Measurements from ENCODE around the gene ASCC1. TPM values are rescaled to one million over a fixed set of nuclear protein-coding genes. Genes with fewer than 3 reads are reported as not detected.
A peak's percentile ranks its signal among the peaks of the same experiment; 100 is the strongest.
"Not testable (repeated sequence)": the region's sequence is repeated elsewhere in the genome, so short reads cannot be mapped to it uniquely, and the experiment has no call there.

The ASCC1 gene
- total RNA-seq, 2 donors from 2014 or later, result 65.5 to 87.6 TPM

- no peaks in the 10 kb centered on the region for H3K9me3 Mint-ChIP-seq
- DNase-seq (ENCODE audit: low spot score in 2 of 2) (no peak), ATAC-seq (no peak)
- H3K27ac Mint-ChIP-seq, result peak overlapping the region in 1 of 2 donors; percentile 29
- peaks cover 13 to 27% of the 10 kb centered on the region in 2 donors for H3K36me3 Mint-ChIP-seq
These were observed 83.2 kb downstream of the ASCC1 start for GRCh38 chr10:72132854-72133253.

GRCh38 chr10:72127571-72127970, 88.5 kb downstream of the ASCC1 start:
- DNase-seq (ENCODE audit: low spot score in 2 of 2) (no peak), ATAC-seq (no peak)
- peaks cover 0 to 7% of the 10 kb centered on the region in 2 donors for H3K36me3 Mint-ChIP-seq
- H3K27ac Mint-ChIP-seq, result no peak overlapping the region
- H3K9me3 Mint-ChIP-seq, result no peaks in the 10 kb centered on the region

DNA sequence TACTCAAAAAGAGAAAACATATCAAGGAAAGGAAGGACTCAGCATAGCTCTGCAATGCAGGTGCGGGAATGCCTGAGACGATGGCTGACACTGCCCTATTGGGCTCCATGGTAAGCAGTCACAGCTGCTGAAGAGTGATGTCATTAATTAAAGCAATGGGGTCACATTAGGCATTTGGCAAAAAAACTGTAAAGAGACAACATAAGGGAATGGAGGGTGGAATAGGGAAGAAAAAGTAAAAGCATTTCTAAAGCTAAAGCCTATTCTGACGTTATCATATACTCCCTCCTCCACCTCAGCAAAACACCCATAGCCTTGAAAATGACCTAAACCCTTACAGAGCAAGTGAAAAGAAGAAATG, 89.2 kb downstream of the ASCC1 start:
- no peak for DNase-seq (ENCODE audit: low spot score in 2 of 2)
- peak in 1 of 2 donors; percentile 34 for ATAC-seq
- Mint-ChIP-seq H3K9me3 (no peaks in the 10 kb centered on the region), H3K36me3 (peaks cover 0 to 7% of the 10 kb centered on the region in 2 donors), H3K27ac (peak overlapping the region in 1 of 2 donors; percentile 50)

DNA sequence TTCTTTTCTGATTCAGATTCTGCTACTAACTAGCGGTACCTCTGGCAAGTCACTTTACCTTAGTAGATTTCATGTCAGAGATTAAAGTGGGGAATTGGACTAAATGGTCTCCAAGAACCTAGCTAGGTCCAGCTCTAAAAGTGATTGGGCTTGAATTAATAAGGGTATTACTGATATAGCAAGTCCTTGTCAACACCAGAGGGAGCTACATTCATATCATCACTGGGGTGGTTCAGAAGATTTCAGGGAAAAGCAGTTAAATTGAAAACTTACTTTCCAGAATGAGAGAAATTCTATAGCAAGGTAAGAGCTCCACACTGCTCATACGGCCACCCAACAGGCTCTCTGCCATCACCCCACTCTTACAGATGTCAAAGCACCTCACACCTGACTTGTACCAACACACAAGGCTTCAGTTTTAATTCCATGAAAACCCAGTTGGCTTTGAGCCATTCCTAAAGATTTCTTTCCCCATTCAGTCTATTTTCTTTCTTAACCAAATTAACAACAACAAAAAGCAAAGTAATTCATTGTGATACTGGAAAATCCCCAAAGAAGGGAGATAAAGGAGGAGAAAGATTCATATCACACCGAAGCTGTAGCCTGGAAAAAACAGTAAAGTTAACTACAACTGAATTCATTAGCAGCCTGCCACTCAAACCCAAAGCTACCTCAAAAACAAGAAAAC, 89.7 kb downstream of the ASCC1 start:
- no peak for DNase-seq (ENCODE audit: low spot score in 2 of 2)
- peak in 1 of 2 donors; percentile 20 for ATAC-seq
- peak overlapping the region in 1 of 2 donors; percentile 50 for H3K27ac Mint-ChIP-seq
- H3K9me3 Mint-ChIP-seq, result no peaks in the 10 kb centered on the region
- peaks cover 0 to 7% of the 10 kb centered on the region in 2 donors for H3K36me3 Mint-ChIP-seq

DNA sequence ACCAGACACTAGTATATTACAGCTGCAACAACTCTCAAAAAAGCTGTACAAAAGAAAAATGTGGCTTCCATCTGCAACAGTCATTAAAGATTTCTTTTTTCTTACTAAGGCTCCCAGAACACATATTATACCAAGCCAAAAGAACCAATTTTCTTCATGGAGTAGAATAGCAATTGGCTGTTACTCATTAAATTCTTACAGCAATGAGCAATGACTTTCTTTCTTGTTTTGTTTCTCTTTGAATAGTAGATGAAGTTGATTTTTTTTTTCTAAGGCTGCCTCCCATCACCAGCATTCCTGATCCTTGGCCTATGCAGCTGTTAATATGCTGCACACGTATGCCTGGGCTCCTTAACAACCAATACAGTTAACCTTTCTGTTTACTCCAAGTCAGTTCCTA, 91.1 kb downstream of the ASCC1 start:
- DNase-seq (ENCODE audit: low spot score in 2 of 2), result no peak
- Mint-ChIP-seq H3K9me3 (no peaks in the 10 kb centered on the region), H3K36me3 (peaks cover 0 to 7% of the 10 kb centered on the region in 2 donors), H3K27ac (no peak overlapping the region)
- ATAC-seq, result peak in 1 of 2 donors; percentile 35

- no peak for ATAC-seq
- peaks cover 0 to 11% of the 10 kb centered on the region in 2 donors for H3K36me3 Mint-ChIP-seq
- no peaks in the 10 kb centered on the region for H3K9me3 Mint-ChIP-seq
- no peak for DNase-seq (ENCODE audit: low spot score in 2 of 2)
- H3K27ac Mint-ChIP-seq, result no peak overlapping the region
These were observed 91.7 kb downstream of the ASCC1 start for GRCh38 chr10:72124381-72124780.

DNA sequence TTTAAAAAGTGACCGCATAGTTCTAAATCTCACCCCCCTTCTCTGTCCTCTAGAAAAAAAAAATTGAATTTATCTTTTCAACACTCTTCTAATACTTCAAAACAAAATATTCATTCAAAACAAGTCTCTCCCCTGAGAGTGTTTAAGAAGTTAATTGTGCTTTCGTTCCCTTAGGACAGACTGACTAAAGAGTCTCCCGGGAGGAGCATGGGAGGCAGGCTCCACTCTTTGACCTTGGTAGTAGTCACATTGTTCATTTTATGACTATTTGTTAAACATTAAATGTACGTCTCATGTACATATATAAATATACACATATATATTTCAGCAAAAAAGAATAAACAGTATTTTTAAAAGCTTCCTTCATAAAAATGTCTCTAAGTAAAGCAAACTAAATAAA, 92.5 kb downstream of the ASCC1 start:
- no peak overlapping the region for H3K27ac Mint-ChIP-seq
- ATAC-seq (no peak), DNase-seq (ENCODE audit: low spot score in 2 of 2) (no peak)
- no peaks in the 10 kb centered on the region for H3K9me3 Mint-ChIP-seq
- peaks cover 0 to 13% of the 10 kb centered on the region in 2 donors for H3K36me3 Mint-ChIP-seq

DNA sequence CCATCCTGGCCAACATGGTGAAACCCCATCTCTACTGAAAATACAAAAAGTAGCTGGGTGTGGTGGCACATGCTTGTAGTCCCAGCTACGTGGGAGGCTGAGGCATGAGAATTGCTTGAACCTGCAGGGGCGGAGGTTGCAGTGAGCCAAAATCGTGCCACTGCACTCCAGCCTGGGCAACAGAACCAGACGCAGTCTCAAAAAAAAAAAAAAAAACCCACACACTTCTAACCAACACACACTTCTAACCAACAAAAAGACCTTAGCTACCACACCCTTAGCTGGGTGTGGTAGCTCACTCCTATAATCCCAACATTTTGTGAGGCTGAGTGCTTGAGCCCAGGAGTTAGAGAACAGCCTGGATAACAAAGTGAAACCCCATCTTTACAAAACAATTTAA, 93.9 kb downstream of the ASCC1 start:
- no peak overlapping the region for H3K27ac Mint-ChIP-seq

DNA sequence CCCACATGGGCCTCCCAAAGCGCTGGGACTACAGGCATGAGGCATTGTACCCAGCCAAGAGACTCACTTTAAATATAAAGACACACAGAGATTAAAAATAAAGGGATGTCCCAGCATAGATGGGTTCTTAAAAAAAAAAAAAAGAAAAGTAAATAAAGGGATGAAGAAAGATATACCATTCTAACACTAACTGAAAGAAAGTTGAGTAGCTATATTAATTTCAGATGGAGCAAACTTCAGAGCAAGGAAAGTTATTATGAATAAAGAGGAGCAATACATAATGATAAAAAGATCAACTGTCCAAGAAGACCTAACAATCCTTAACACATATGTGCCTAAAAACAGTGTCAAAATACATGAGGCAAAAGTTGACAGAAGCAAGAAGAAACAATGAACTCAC, 94.7 kb downstream of the ASCC1 start:
- no peak for ATAC-seq
- peaks cover 5 to 21% of the 10 kb centered on the region in 2 donors for H3K36me3 Mint-ChIP-seq
- DNase-seq (ENCODE audit: low spot score in 2 of 2), result no peak
- H3K9me3 Mint-ChIP-seq, result peaks cover 0 to 5% of the 10 kb centered on the region in 2 donors
- no peak overlapping the region for H3K27ac Mint-ChIP-seq

More for the DNA sequence above, 93.9 kb downstream of the ASCC1 start:
- ATAC-seq (no peak), DNase-seq (ENCODE audit: low spot score in 2 of 2) (no peak)
- H3K36me3 Mint-ChIP-seq, result peaks cover 4 to 19% of the 10 kb centered on the region in 2 donors
- peaks cover 0 to 4% of the 10 kb centered on the region in 2 donors for H3K9me3 Mint-ChIP-seq

DNA sequence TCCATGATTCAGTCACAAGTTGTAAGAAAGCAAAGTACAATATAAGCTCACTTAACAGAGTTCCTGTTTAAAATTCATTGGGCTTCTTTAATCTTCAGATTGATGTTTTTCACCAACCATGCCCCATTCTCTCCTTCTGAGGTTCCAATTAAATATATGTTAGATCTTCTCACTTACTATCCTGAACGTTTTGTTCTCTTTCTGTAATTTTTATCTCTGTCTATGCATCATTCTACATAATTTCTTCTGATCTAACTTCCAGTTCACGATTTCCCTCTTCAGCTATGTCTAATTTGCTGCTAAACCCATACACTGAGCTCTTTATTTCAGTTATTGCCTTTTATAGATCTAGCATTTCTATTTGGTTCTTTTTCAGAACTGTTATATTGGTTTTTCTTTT, 99.7 kb downstream of the ASCC1 start:
- H3K27ac Mint-ChIP-seq, result no peak overlapping the region
- H3K9me3 Mint-ChIP-seq, result peaks cover 0 to 5% of the 10 kb centered on the region in 2 donors
- H3K36me3 Mint-ChIP-seq, result peaks cover 5 to 45% of the 10 kb centered on the region in 2 donors
- no peak for DNase-seq (ENCODE audit: low spot score in 2 of 2)
- no peak for ATAC-seq

- peaks cover 5 to 45% of the 10 kb centered on the region in 2 donors for H3K36me3 Mint-ChIP-seq
These were observed 101.2 kb downstream of the ASCC1 start for GRCh38 chr10:72114706-72115450.

GRCh38 chr10:72110673-72111401, 105.2 kb downstream of the ASCC1 start:
- DNase-seq (ENCODE audit: low spot score in 2 of 2) (no peak), ATAC-seq (no peak)
- Mint-ChIP-seq H3K36me3 (peaks cover 0 to 34% of the 10 kb centered on the region in 2 donors), H3K27ac (peak overlapping the region in 1 of 2 donors; percentile 38), H3K9me3 (no peaks in the 10 kb centered on the region)

More at GRCh38 chr10:72114706-72115450, 101.2 kb downstream of the ASCC1 start:
- no peak for ATAC-seq
- Mint-ChIP-seq H3K27ac (peak overlapping the region in 1 of 2 donors; percentile 23), H3K9me3 (peaks cover 0 to 5% of the 10 kb centered on the region in 2 donors)
- DNase-seq (ENCODE audit: low spot score in 2 of 2), result no peak

DNA sequence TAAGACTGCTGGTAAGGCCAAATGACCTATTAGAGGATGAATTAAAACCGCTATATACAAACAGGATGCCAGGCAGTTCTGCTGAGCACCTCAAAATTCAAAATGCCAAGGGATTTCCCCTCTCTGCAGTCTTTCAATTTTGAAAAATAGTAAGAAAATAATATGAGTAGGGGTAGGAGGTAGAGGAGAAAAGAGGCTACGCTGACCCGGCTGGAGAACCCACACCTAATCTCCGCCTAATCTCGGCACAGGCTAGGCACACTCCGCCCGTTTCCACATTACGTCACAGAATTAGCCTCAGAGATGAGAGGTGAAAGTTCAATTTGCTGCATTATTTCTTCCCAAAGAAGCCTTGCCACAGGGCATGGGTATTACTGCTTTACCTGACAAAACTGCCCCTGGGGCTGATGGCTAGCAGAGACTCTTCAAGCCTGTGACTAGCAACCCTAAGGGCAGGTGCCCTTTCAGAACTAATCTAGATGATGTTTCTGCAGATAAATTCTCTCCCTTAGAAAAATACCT, 106.4 kb downstream of the ASCC1 start:
- no peaks in the 10 kb centered on the region for H3K9me3 Mint-ChIP-seq
- peaks cover 0 to 33% of the 10 kb centered on the region in 2 donors for H3K36me3 Mint-ChIP-seq
- H3K27ac Mint-ChIP-seq, result peak overlapping the region; percentile 62 to 91
- DNase-seq (ENCODE audit: low spot score in 2 of 2) (no peak), ATAC-seq (peak; percentile 7 to 66)

- Mint-ChIP-seq H3K36me3 (peaks cover 0 to 40% of the 10 kb centered on the region in 2 donors), H3K9me3 (no peaks in the 10 kb centered on the region), H3K27ac (peak overlapping the region; percentile 87 to 91)
- ATAC-seq (peak in 1 of 2 donors; percentile 36), DNase-seq (ENCODE audit: low spot score in 2 of 2) (no peak)
These were observed 107.0 kb downstream of the ASCC1 start for GRCh38 chr10:72108830-72109635.

- H3K27ac Mint-ChIP-seq, result peak overlapping the region; percentile 91 to 96
- peaks cover 0 to 45% of the 10 kb centered on the region in 2 donors for H3K36me3 Mint-ChIP-seq
- ATAC-seq, result peak; percentile 13
- not testable (repeated sequence) for DNase-seq (ENCODE audit: low spot score in 2 of 2); H3K9me3 Mint-ChIP-seq
These were observed 108.1 kb downstream of the ASCC1 start for GRCh38 chr10:72108004-72108370.

Measured in activated naive CD4-positive, alpha-beta T cell treated with anti-CD3 and anti-CD28 coated beads, Interleukin-2, amount 50 U/mL, for 72 hours (primary cell).